GM12864 (cell line): Measurements from ENCODE around the gene BMP8A.

Experiments used
- DNase-seq: peaks from one replicate; pipeline ENCODE4 v3.0.0-alpha.2; 2011; ENCODE audit warnings: low read depth
- H3K4me3 ChIP-seq: 2 replicates; pipeline ENCODE4 v1.5.1; 2011; ENCODE audit warnings: mild to moderate bottlenecking, low read depth, low read length, control low read depth
- CTCF ChIP-seq: IDR thresholded peaks from 2 replicates; pipeline ENCODE4 v1.5.1; 2011; ENCODE audit warnings: low read depth, mild to moderate bottlenecking, moderate library complexity, low read length, control low read depth, inconsistent platforms; ENCODE audit errors: missing control alignments

Gene BMP8A

GRCh38 chr1:39481289-39481688, 10.1 kb upstream of the BMP8A start:
- H3K4me3 ChIP-seq, result no peak overlapping the region
- no peak for TF ChIP-seq CTCF
- DNase-seq, result no peak

GRCh38 chr1:39483276-39483675, 8.2 kb upstream of the BMP8A start:
- TF ChIP-seq CTCF, result no peak
- H3K4me3 ChIP-seq, result no peak overlapping the region
- DNase-seq, result no peak

GRCh38 chr1:39484564-39484963, 6.9 kb upstream of the BMP8A start:
- no peak for DNase-seq
- no peak for TF ChIP-seq CTCF
- H3K4me3 ChIP-seq, result no peak overlapping the region

GRCh38 chr1:39485046-39485803, 6.2 kb upstream of the BMP8A start:
- DNase-seq, result no peak

GRCh38 chr1:39488012-39488545, 3.4 kb upstream of the BMP8A start:
- no peak overlapping the region for H3K4me3 ChIP-seq
- TF ChIP-seq CTCF, result no peak
- DNase-seq, result no peak

More at GRCh38 chr1:39485046-39485803, 6.2 kb upstream of the BMP8A start:
- H3K4me3 ChIP-seq, result no peak overlapping the region
- TF ChIP-seq CTCF, result no peak

GRCh38 chr1:39488793-39489566, 2.5 kb upstream of the BMP8A start:
- no peak overlapping the region for H3K4me3 ChIP-seq
- no peak for DNase-seq
- no peak for TF ChIP-seq CTCF
